Neuronal stem cell (in vitro differentiated cells): ENCODE data around the gene PLEKHF1.
A peak's percentile ranks its signal among the peaks of the same experiment; 100 is the strongest.

Experiments
- DNase-seq: peaks from one replicate; pipeline ENCODE4 v3.0.0-alpha.2; 2013; ENCODE audit warnings: low spot score
- H2AFZ ChIP-seq: one replicate; pipeline ENCODE4 v1.6.1; 2013; ENCODE audit warnings: mild to moderate bottlenecking, low read length, inconsistent platforms
- H2AK5ac ChIP-seq: 2 replicates; pipeline ENCODE4 v1.6.1; 2013; ENCODE audit warnings: low read depth, mild to moderate bottlenecking, inconsistent platforms, low read length, moderate library complexity, mixed read lengths
- H2BK120ac ChIP-seq: 2 replicates; pipeline ENCODE4 v1.6.1; 2013; ENCODE audit warnings: low read depth, mild to moderate bottlenecking, inconsistent platforms, low read length, moderate library complexity, mixed read lengths
- H2BK12ac ChIP-seq: one replicate; pipeline ENCODE4 v1.6.1; 2013; ENCODE audit warnings: low read length, inconsistent platforms
- H2BK15ac ChIP-seq: 2 replicates; pipeline ENCODE4 v1.6.1; 2013; ENCODE audit warnings: mild to moderate bottlenecking, low read length, inconsistent platforms, mixed read lengths
- H2BK5ac ChIP-seq: one replicate; pipeline ENCODE4 v1.6.1; 2013; ENCODE audit warnings: inconsistent platforms, mild to moderate bottlenecking, low read length, moderate library complexity
- H3K14ac ChIP-seq: one replicate; pipeline ENCODE4 v1.6.1; 2013; ENCODE audit warnings: low read length, inconsistent platforms
- H3K18ac ChIP-seq: 2 replicates; pipeline ENCODE4 v1.6.1; 2013; ENCODE audit warnings: low read length, inconsistent platforms
- H3K23ac ChIP-seq: 2 replicates; pipeline ENCODE4 v1.6.1; 2013; ENCODE audit warnings: low read depth, mild to moderate bottlenecking, mixed read lengths, low read length, inconsistent platforms; ENCODE audit not compliant: poor library complexity
- H3K27ac ChIP-seq: replicated peaks from 3 replicates; pipeline ENCODE4 v1.5.1; 2013; ENCODE audit warnings: low read length, inconsistent platforms
- H3K27me3 ChIP-seq, 3 experiments: 2 replicates each; pipeline ENCODE4 v1.6.1; 2013; ENCODE audit warnings: low read length in 3 of 3, mild to moderate bottlenecking in 2 of 3, inconsistent platforms in 1 of 3, low read depth in 1 of 3, mixed read lengths in 1 of 3, moderate library complexity in 1 of 3; ENCODE audit not compliant: control insufficient read depth in 3 of 3, insufficient read depth in 3 of 3
- H3K36me3 ChIP-seq, 2 donors: replicated peaks in 1 of 2; 2 replicates each; pipeline ENCODE4 v1.6.1; 2013; ENCODE audit warnings: low read length in 2 of 2; ENCODE audit not compliant: control insufficient read depth in 2 of 2, insufficient read depth in 2 of 2
- H3K4ac ChIP-seq: 2 replicates; pipeline ENCODE4 v1.6.1; 2013; ENCODE audit warnings: inconsistent platforms, mild to moderate bottlenecking, low read length, moderate library complexity
- H3K4me1 ChIP-seq, 2 donors: 1 replicate in 1 of 2; 2 replicates in 1 of 2; pipeline ENCODE4 v1.6.1; 2013; ENCODE audit warnings: low read length in 2 of 2, low read depth in 1 of 2; ENCODE audit not compliant: control insufficient read depth in 2 of 2, insufficient read depth in 1 of 2
- H3K4me2 ChIP-seq: one replicate; pipeline ENCODE4 v1.6.1; 2013; ENCODE audit warnings: mild to moderate bottlenecking, low read length, inconsistent platforms; ENCODE audit not compliant: insufficient read depth, poor library complexity, severe bottlenecking
- H3K4me3 ChIP-seq, 2 donors: 2 replicates each; pipeline ENCODE4 v1.5.1; 2013; ENCODE audit warnings: low read length in 2 of 2, mild to moderate bottlenecking in 2 of 2, inconsistent platforms in 1 of 2, moderate library complexity in 1 of 2
- H3K79me1 ChIP-seq: one replicate; pipeline ENCODE4 v1.6.1; 2013; ENCODE audit warnings: low read depth, mild to moderate bottlenecking, inconsistent platforms, low read length, moderate library complexity
- H3K9ac ChIP-seq: one replicate; pipeline ENCODE4 v1.6.1; 2013; ENCODE audit warnings: mild to moderate bottlenecking, low read depth, low read length, inconsistent platforms; ENCODE audit not compliant: poor library complexity
- H3K9me3 ChIP-seq, 2 donors: replicated peaks in 1 of 2; 2 replicates each; pipeline versions ENCODE3 to v1.6.1; 2013; ENCODE audit warnings: low read length in 2 of 2, mild to moderate bottlenecking in 2 of 2, inconsistent platforms in 1 of 2, low read depth in 1 of 2, mixed read lengths in 1 of 2, moderate library complexity in 1 of 2; ENCODE audit not compliant: control insufficient read depth in 2 of 2, insufficient read depth in 1 of 2
- H4K8ac ChIP-seq: one replicate; pipeline ENCODE4 v1.6.1; 2013; ENCODE audit warnings: low read depth, mild to moderate bottlenecking, inconsistent platforms, low read length, moderate library complexity
- H4K91ac ChIP-seq: one replicate; pipeline ENCODE4 v1.6.1; 2013; ENCODE audit warnings: low read length, low read depth, mild to moderate bottlenecking, inconsistent platforms; ENCODE audit not compliant: poor library complexity
- WGBS, 2 donors: extraction: QIAGEN DNeasy Blood & Tissue Kit; methylation state at CpG; one replicate each; pipeline ENCODE4 v1.1.7; 2013; ENCODE audit warnings: missing lambda C conversion rate in 2 of 2, mixed read lengths in 1 of 2; ENCODE audit not compliant: insufficient read length in 2 of 2, insufficient replicate concordance in 1 of 2; ENCODE audit errors: extremely low coverage in 2 of 2; 5-methylcytosine and 5-hydroxymethylcytosine counted together

PLEKHF1 gene

DNA sequence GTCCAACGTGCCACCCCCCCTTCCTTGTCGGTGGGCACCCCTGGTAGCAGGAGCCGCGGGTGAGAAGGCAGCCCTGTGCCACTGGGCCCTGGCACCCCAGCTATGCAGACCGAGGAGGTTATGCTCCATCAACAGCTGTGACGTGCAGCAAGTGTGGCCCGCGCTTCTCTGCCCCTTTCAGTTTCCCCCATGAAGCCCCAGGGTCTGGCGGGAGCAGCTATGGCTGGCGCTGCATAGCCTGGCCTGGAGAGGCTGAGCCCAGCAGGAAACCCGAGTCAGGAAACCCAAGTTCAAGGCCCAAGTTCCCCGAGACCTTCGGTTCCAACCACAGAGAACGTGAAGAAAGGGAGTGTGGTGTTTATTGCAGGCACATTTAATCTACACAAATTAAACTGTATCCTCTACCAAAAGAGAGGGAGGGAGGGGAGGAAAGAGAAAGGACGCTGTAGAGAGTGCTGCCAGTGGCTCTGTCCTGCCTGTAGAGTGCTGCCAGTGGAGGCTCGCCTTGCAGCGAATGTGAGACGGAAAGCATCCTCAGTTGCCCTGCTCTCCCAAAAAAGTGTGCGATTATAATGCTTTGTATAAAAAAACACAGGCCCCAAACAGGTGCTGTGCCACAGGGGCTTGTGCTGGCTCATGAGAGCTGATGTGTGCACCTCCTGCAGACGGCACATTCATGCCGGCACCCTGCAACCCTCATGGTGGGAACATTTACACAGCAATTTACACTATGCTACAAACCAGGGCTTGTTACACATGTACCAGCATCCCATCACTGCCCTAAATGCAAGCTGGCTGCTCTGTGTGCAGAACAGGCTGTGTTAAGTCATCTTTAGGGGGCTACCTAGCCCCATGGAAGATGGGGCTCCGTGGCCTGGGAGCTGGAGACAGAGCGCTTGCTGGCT, 42.8 kb upstream of the PLEKHF1 start:
- Histone ChIP-seq H2AK5ac (peak overlapping the region; percentile 54), H4K8ac (no peak overlapping the region), H2BK5ac (no peak overlapping the region), H3K27me3 (peaks cover 0 to 52% (median 3%) of the 10 kb centered on the region in 3 experiments), H3K14ac (no peak overlapping the region), H3K18ac (peak overlapping the region; percentile 67), H3K27ac (no peak overlapping the region), H3K4ac (peak overlapping the region; percentile 39), H2BK12ac (peak overlapping the region; percentile 97), H3K9me3 (no peaks in the 10 kb centered on the region), H2AFZ (no peak overlapping the region), H3K36me3 (no peaks in the 10 kb centered on the region), H2BK120ac (no peak overlapping the region), H3K23ac (no peak overlapping the region), H3K4me3 (no peak overlapping the region), H3K9ac (peak overlapping the region; percentile 54), H2BK15ac (peak overlapping the region; percentile 1), H4K91ac (no peak overlapping the region), H3K79me1 (no peaks in the 10 kb centered on the region), H3K4me1 (peaks cover 6 to 10% of the 10 kb centered on the region in 2 donors), H3K4me2 (no peak overlapping the region)
- no peak for DNase-seq
- WGBS, 2 donors, result no CpG with 5 or more reads among the region's 23 CpGs

GRCh38 chr19:29623726-29624488, 41.4 kb upstream of the PLEKHF1 start:
- Histone ChIP-seq H2AK5ac (peak overlapping the region; percentile 97), H3K9ac (no peak overlapping the region), H3K14ac (no peak overlapping the region), H3K79me1 (no peaks in the 10 kb centered on the region), H3K9me3 (no peaks in the 10 kb centered on the region), H3K36me3 (no peaks in the 10 kb centered on the region), H3K23ac (no peak overlapping the region), H4K91ac (no peak overlapping the region), H3K4me1 (peaks cover 6 to 10% of the 10 kb centered on the region in 2 donors), H3K27ac (no peak overlapping the region), H3K4ac (no peak overlapping the region), H2BK12ac (peak overlapping the region; percentile 88), H2BK120ac (no peak overlapping the region), H4K8ac (peak overlapping the region; percentile 98), H3K27me3 (peaks cover 0 to 49% (median 0%) of the 10 kb centered on the region in 3 experiments), H2BK15ac (peak overlapping the region; percentile 97), H2BK5ac (peak overlapping the region; percentile 77), H3K4me3 (no peak overlapping the region), H3K18ac (peak overlapping the region; percentile 1), H3K4me2 (no peak overlapping the region), H2AFZ (no peak overlapping the region)
- WGBS, 2 donors, result no CpG with 5 or more reads among the region's 18 CpGs
- DNase-seq, result no peak

GRCh38 chr19:29624489-29625185, 40.6 kb upstream of the PLEKHF1 start:
- H3K79me1 ChIP-seq, result no peaks in the 10 kb centered on the region
- no peak for DNase-seq
- WGBS, 2 donors, result no CpG with 5 or more reads among the region's 6 CpGs

More at GRCh38 chr19:29624489-29625185, 40.6 kb upstream of the PLEKHF1 start:
- Histone ChIP-seq H3K9ac (no peak overlapping the region), H3K23ac (no peak overlapping the region), H3K27ac (no peak overlapping the region), H3K4me2 (no peak overlapping the region), H4K91ac (no peak overlapping the region), H3K4me1 (peaks cover 6 to 10% of the 10 kb centered on the region in 2 donors), H2BK5ac (peak overlapping the region; percentile 77), H2BK12ac (no peak overlapping the region), H2AK5ac (peak overlapping the region; percentile 97), H2AFZ (peak overlapping the region; percentile 34), H3K4ac (no peak overlapping the region), H3K9me3 (no peaks in the 10 kb centered on the region), H3K27me3 (peaks cover 0 to 42% (median 0%) of the 10 kb centered on the region in 3 experiments), H3K36me3 (no peaks in the 10 kb centered on the region), H4K8ac (no peak overlapping the region), H2BK15ac (no peak overlapping the region), H3K4me3 (no peak overlapping the region), H3K14ac (no peak overlapping the region), H2BK120ac (no peak overlapping the region), H3K18ac (no peak overlapping the region)
